ENCODE measurements around the gene RAB19.

GRCh38 chr7:140439359-140439758 lies 35.5 kb downstream of the RAB19 start:
- TF ChIP-seq, protein P1, sequence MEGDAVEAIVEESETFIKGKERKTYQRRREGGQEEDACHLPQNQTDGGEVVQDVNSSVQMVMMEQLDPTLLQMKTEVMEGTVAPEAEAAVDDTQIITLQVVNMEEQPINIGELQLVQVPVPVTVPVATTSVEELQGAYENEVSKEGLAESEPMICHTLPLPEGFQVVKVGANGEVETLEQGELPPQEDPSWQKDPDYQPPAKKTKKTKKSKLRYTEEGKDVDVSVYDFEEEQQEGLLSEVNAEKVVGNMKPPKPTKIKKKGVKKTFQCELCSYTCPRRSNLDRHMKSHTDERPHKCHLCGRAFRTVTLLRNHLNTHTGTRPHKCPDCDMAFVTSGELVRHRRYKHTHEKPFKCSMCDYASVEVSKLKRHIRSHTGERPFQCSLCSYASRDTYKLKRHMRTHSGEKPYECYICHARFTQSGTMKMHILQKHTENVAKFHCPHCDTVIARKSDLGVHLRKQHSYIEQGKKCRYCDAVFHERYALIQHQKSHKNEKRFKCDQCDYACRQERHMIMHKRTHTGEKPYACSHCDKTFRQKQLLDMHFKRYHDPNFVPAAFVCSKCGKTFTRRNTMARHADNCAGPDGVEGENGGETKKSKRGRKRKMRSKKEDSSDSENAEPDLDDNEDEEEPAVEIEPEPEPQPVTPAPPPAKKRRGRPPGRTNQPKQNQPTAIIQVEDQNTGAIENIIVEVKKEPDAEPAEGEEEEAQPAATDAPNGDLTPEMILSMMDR (IDR thresholded peaks at IDR 0.05): no peak
- TF ChIP-seq REST (IDR thresholded peaks at IDR 0.05; ENCODE audit: insufficient read depth in 1 of 2, low read depth in 2 of 2, low read length in 1 of 2): no peak
- no peak for TF ChIP-seq POLR2AphosphoS5 (IDR thresholded peaks at IDR 0.05; ENCODE audit: low read depth, low read length)
- TF ChIP-seq SIN3A (IDR thresholded peaks at IDR 0.05; ENCODE audit: borderline replicate concordance, insufficient read depth, low read depth, low read length): no peak
- TF ChIP-seq TCF7L2 (IDR thresholded peaks at IDR 0.05; ENCODE audit: low read depth, low read length): no peak
